H1 (cell line): ENCODE measurements around the gene RGL1. TPM values are rescaled to one million over a fixed set of nuclear protein-coding genes. Genes with fewer than 3 reads are reported as not detected.

Experiments
- CTCF ChIA-PET: fragments of 300-600 bp; sonication (Branson Sonifier 250); formaldehyde crosslinking; loops from one replicate; lab custom pipeline; 2021; ENCODE audit not compliant: partially characterized antibody; lab: Charles Lee
- POLR2A ChIA-PET: fragments of 300-600 bp; sonication (Branson Sonifier 250); formaldehyde crosslinking; loops from one replicate; lab custom pipeline; 2021; ENCODE audit warnings: inconsistent platforms; ENCODE audit not compliant: partially characterized antibody; lab: Charles Lee
- DNase-seq, 2 experiments: peaks; one replicate each; pipeline versions ENCODE4 v3.0.0 to v3.0.0-alpha.2; 2010 to 2022; ENCODE audit warnings: low spot score in 2 of 2, low read depth in 1 of 2, mixed read lengths in 1 of 2
- FAIRE-seq: peaks from 2 replicates; lab custom pipeline; 2011; peaks lifted over from hg19 to GRCh38; lab: Jason Lieb, UNC
- H2AFZ ChIP-seq: 2 replicates; pipeline ENCODE4 v1.8.1; 2012; ENCODE audit warnings: low read length, inconsistent platforms
- H2AK5ac ChIP-seq: 2 replicates; pipeline ENCODE4 v1.6.1; 2013; ENCODE audit warnings: low read depth, low read length
- H2BK120ac ChIP-seq: replicated peaks from 2 replicates; pipeline ENCODE3; 2013; ENCODE audit warnings: low read depth, low read length, inconsistent platforms
- H2BK12ac ChIP-seq: 2 replicates; pipeline ENCODE4 v1.6.1; 2013; ENCODE audit warnings: low read depth, low read length
- H2BK15ac ChIP-seq: 2 replicates; pipeline ENCODE4 v1.6.1; 2013; ENCODE audit warnings: low read length
- H2BK20ac ChIP-seq: 2 replicates; pipeline ENCODE4 v1.6.1; 2013; ENCODE audit warnings: low read length
- H2BK5ac ChIP-seq: 2 replicates; pipeline ENCODE4 v1.6.1; 2013; ENCODE audit warnings: low read depth, low read length
- H3K14ac ChIP-seq: 2 replicates; pipeline ENCODE4 v1.6.1; 2013; ENCODE audit warnings: inconsistent platforms; ENCODE audit not compliant: insufficient read length
- H3K18ac ChIP-seq: 2 replicates; pipeline ENCODE4 v1.6.1; 2013; ENCODE audit warnings: low read length; ENCODE audit errors: extremely low read depth
- H3K23ac ChIP-seq: 2 replicates; pipeline ENCODE4 v1.6.1; 2013; ENCODE audit warnings: inconsistent platforms; ENCODE audit not compliant: insufficient read length
- H3K23me2 ChIP-seq: 2 replicates; pipeline ENCODE4 v1.6.1; 2013; ENCODE audit warnings: low read depth, low read length
- H3K27ac ChIP-seq: 2 replicates; pipeline ENCODE4 v1.6.1; 2011; ENCODE audit warnings: low read depth, low read length, inconsistent platforms
- H3K27me3 ChIP-seq, 4 experiments: replicated peaks in 1 of 4; 1 replicate in 1 of 4; 2 replicates in 3 of 4; pipeline versions ENCODE4 v1.6.1 to v1.8.1; 2011 to 2013; ENCODE audit warnings: low read length in 3 of 4, mild to moderate bottlenecking in 3 of 4, inconsistent platforms in 2 of 4, mixed read lengths in 2 of 4, moderate library complexity in 1 of 4; ENCODE audit not compliant: control insufficient read depth in 3 of 4, insufficient read depth in 3 of 4; ENCODE audit errors: extremely low read depth in 1 of 4
- H3K36me3 ChIP-seq, 4 experiments: 2 replicates each; pipeline versions ENCODE4 v1.6.1 to v1.8.1; 2011 to 2013; ENCODE audit warnings: mild to moderate bottlenecking in 4 of 4, low read length in 3 of 4, moderate library complexity in 2 of 4, control low read depth in 1 of 4, inconsistent platforms in 1 of 4; ENCODE audit not compliant: insufficient read depth in 4 of 4, control insufficient read depth in 2 of 4
- H3K4ac ChIP-seq: replicated peaks from 2 replicates; pipeline ENCODE3; 2013; ENCODE audit warnings: low read length, low read depth, mixed read lengths, inconsistent platforms; ENCODE audit not compliant: insufficient read length
- H3K4me1 ChIP-seq, 4 experiments: replicated peaks in 1 of 4; 1 replicate in 1 of 4; 2 replicates in 3 of 4; pipeline versions ENCODE4 v1.6.1 to v1.8.1; 2011 to 2013; ENCODE audit warnings: low read length in 3 of 4, inconsistent platforms in 2 of 4, mixed read lengths in 1 of 4; ENCODE audit not compliant: insufficient read depth in 4 of 4, control insufficient read depth in 3 of 4
- H3K4me2 ChIP-seq, 2 experiments: 2 replicates each; pipeline versions ENCODE4 v1.6.1 to v1.8.1; 2011 to 2013; ENCODE audit warnings: low read depth in 2 of 2, low read length in 2 of 2, control low read depth in 1 of 2, inconsistent platforms in 1 of 2, mild to moderate bottlenecking in 1 of 2; ENCODE audit not compliant: insufficient read depth in 1 of 2
- H3K4me3 ChIP-seq, 4 experiments: fragments of 200-600, 300-600 bp in 1 of 4; sonication (generic), shearing (Covaris generic), sonication (Bioruptor Twin) in 1 of 4; 2 replicates each; pipeline versions ENCODE4 v1.5.1 to v1.8.1; 2011 to 2016; ENCODE audit warnings: low read length in 4 of 4, low read depth in 3 of 4, control low read depth in 2 of 4, inconsistent platforms in 2 of 4, mild to moderate bottlenecking in 2 of 4, mixed read lengths in 1 of 4, moderate library complexity in 1 of 4; ENCODE audit not compliant: insufficient read depth in 2 of 4; ENCODE audit errors: extremely low read depth in 1 of 4
- H3K56ac ChIP-seq: replicated peaks from 2 replicates; pipeline ENCODE3; 2013; ENCODE audit warnings: low read depth, mild to moderate bottlenecking, mixed read lengths, low read length, inconsistent platforms; ENCODE audit not compliant: insufficient read length
- H3K79me1 ChIP-seq: 2 replicates; pipeline ENCODE4 v1.6.1; 2013; ENCODE audit warnings: low read depth, low read length, control low read depth
- H3K79me2 ChIP-seq, 2 experiments: 2 replicates each; pipeline versions ENCODE4 v1.6.1 to v1.8.1; 2012 to 2013; ENCODE audit warnings: low read length in 2 of 2, mild to moderate bottlenecking in 2 of 2, inconsistent platforms in 1 of 2; ENCODE audit not compliant: insufficient read depth in 2 of 2, control insufficient read depth in 1 of 2
- H3K9ac ChIP-seq, 4 experiments: replicated peaks in 1 of 4; 1 replicate in 1 of 4; 2 replicates in 3 of 4; pipeline versions ENCODE4 v1.6.1 to v1.8.1; 2011 to 2013; ENCODE audit warnings: low read depth in 3 of 4, low read length in 3 of 4, control low read depth in 2 of 4, mild to moderate bottlenecking in 2 of 4, moderate library complexity in 2 of 4, inconsistent platforms in 1 of 4; ENCODE audit errors: extremely low read depth in 1 of 4
- H3K9me3 ChIP-seq, 2 experiments: 2 replicates each; pipeline versions ENCODE4 v1.6.1 to v1.8.1; 2012 to 2013; ENCODE audit warnings: mild to moderate bottlenecking in 2 of 2, moderate library complexity in 2 of 2, control low read depth in 1 of 2, inconsistent platforms in 1 of 2, low read depth in 1 of 2, low read length in 1 of 2, mixed read lengths in 1 of 2; ENCODE audit not compliant: insufficient read depth in 2 of 2
- H4K20me1 ChIP-seq, 2 experiments: replicated peaks in 1 of 2; 2 replicates each; pipeline versions ENCODE3 to v1.8.1; 2011 to 2013; ENCODE audit warnings: inconsistent platforms in 2 of 2, low read length in 2 of 2, mild to moderate bottlenecking in 1 of 2; ENCODE audit not compliant: insufficient read depth in 2 of 2, control insufficient read depth in 1 of 2
- H4K5ac ChIP-seq: 2 replicates; pipeline ENCODE4 v1.6.1; 2013; ENCODE audit warnings: low read length, low read depth, mixed read lengths, inconsistent platforms; ENCODE audit not compliant: insufficient read length
- H4K8ac ChIP-seq: 2 replicates; pipeline ENCODE4 v1.8.0; 2013; ENCODE audit warnings: mild to moderate bottlenecking, moderate library complexity, low read length, inconsistent platforms; ENCODE audit not compliant: insufficient read depth; ENCODE audit errors: extremely low read depth
- H4K91ac ChIP-seq: replicated peaks from 2 replicates; pipeline ENCODE3; 2013; ENCODE audit warnings: low read length, mixed read lengths, inconsistent platforms; ENCODE audit not compliant: insufficient read length
- ATF2 ChIP-seq: IDR thresholded peaks from 2 replicates; pipeline ENCODE4 v1.6.1; 2012; ENCODE audit warnings: low read length, inconsistent platforms
- BACH1 ChIP-seq: IDR thresholded peaks from 2 replicates; pipeline ENCODE4 v1.6.1; 2012; ENCODE audit warnings: low read length, improper control_type of control experiment
- CBX8 ChIP-seq: fragments of 300-800, 300-1000 bp; sonication (generic); IDR thresholded peaks from 2 replicates; pipeline ENCODE4 v1.7.1; 2016; ENCODE audit warnings: low read depth, low read length, borderline replicate concordance
- GABPA ChIP-seq: IDR thresholded peaks from 2 replicates; pipeline ENCODE4 v1.6.1; 2011; ENCODE audit warnings: mild to moderate bottlenecking, low read length, moderate library complexity, borderline replicate concordance; ENCODE audit not compliant: insufficient read depth
- POU5F1 ChIP-seq: IDR thresholded peaks from 2 replicates; pipeline ENCODE4 v1.6.1; 2011; ENCODE audit warnings: low read depth, mild to moderate bottlenecking, low read length, moderate library complexity
- RAD21 ChIP-seq, 2 experiments: IDR thresholded peaks in 1 of 2; conservative IDR thresholded peaks in 1 of 2; 2 replicates each; pipeline ENCODE4 v1.6.1; 2011; ENCODE audit warnings: low read depth in 2 of 2, low read length in 2 of 2, improper control_type of control experiment in 1 of 2, inconsistent platforms in 1 of 2, mild to moderate bottlenecking in 1 of 2, moderate library complexity in 1 of 2
- SIX5 ChIP-seq: IDR thresholded peaks from 2 replicates; pipeline ENCODE4 v1.6.1; 2011; ENCODE audit warnings: mild to moderate bottlenecking, low read depth, low read length
- SP4 ChIP-seq: IDR thresholded peaks from 2 replicates; pipeline ENCODE4 v1.6.1; 2012; ENCODE audit warnings: low read length, inconsistent platforms
- TBP ChIP-seq: IDR thresholded peaks from 2 replicates; pipeline ENCODE4 v1.6.1; 2011; ENCODE audit warnings: low read depth, low read length, improper control_type of control experiment
- TCF12 ChIP-seq: IDR thresholded peaks from 2 replicates; pipeline ENCODE4 v1.6.1; 2011; ENCODE audit warnings: low read depth, mild to moderate bottlenecking, low read length
- WGBS, 2 experiments: shearing (Covaris generic) in 1 of 2; methylation state at CpG; one replicate each; pipeline versions ENCODE4 v1.1.6 to v1.1.7; 2013 to 2015; ENCODE audit warnings: low lambda C conversion rate in 2 of 2, mixed read lengths in 2 of 2, inconsistent platforms in 1 of 2, low coverage in 1 of 2, missing lambda C conversion rate in 1 of 2; ENCODE audit not compliant: insufficient replicate concordance in 2 of 2, insufficient coverage in 1 of 2, insufficient read length in 1 of 2; ENCODE audit errors: extremely low coverage in 1 of 2, missing lambda C conversion rate in 1 of 2; 5-methylcytosine and 5-hydroxymethylcytosine counted together
- polyA plus RNA-seq, 7 experiments: library from polyadenylated mRNA; depleted of rRNA in 3 of 7; stranded (reverse) in 5 of 7; unstranded in 2 of 7; fragments of >200 nt in 5 of 7; fragments of 200-250 nt in 2 of 7; gene quantifications; 1 replicate in 5 of 7; 2 replicates in 1 of 7; 4 replicates in 1 of 7; pipeline versions ENCODE4 v1.2.1 to v1.2.3, GENCODE V29; 2011 to 2013; ENCODE audit warnings: missing spikeins in 2 of 7, mixed read lengths in 2 of 7
- total RNA-seq: library from RNA; stranded (reverse); fragmentation: NEBNext Ultra II Directional; extraction: Animal tissue kit (Norgen Biotek cat#: 25700); gene quantifications from 2 replicates; pipeline ENCODE4 v1.2.1, GENCODE V29; 2021

Gene RGL1
- total and polyA plus RNA-seq, 2 of the 8 experiments (the other 6 are each of a cell fraction or from before 2014, with no cell fraction given) = 0.98 to 2.4 TPM

DNA sequence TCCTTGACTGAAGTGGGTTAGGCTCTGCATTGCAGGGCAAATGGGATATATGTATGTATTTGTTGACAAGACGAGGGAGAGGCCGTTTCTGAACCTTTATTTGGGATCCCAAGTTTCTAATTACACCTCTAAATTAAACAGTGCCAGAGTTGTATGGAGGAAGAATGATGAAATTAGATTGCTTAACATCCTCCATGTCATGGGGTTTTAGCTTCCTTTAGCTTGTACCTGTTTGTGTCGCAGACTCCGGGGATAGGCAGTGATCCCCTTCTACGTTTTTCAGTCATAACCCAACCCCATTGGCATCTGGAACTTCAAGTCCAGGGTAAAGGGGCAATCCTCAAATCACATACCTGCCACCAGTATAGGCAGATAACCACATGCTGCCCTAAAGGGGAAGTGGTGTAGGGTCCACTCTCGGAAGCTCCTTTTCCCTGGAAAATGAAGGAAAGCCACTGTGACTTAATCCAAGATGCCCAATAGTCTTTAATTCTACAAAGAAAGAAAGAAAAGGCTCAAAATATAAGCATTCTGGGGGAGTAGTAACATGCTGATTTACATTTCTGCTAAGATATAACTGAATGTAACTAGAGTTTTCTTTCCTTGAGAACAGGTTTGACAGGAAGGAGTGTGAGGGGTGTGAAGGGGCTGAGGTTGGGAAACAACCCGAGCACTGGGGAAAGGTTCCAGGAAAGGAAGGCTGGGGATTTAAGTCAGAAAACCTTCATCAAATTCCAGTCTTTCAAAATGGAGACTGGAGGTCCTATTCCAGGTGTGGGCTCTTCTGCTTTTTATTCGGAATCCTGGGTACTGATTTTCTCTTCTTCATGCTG, 77.6 kb downstream of the RGL1 start:
- Histone ChIP-seq H4K5ac (no peak overlapping the region), H3K4me1 (peaks cover 2 to 5% (median 2%) of the 10 kb centered on the region in 4 experiments; a peak in 5 of 7 replicates), H3K4ac (no peak overlapping the region), H3K14ac (no peak overlapping the region), H3K18ac (peak overlapping the region; percentile 2; the same call in 1 of the 2 replicates), H3K9me3 (no peaks in the 10 kb centered on the region), H2AFZ (0 out of 2 replicates have a peak overlapping the region, but pooled peaks have one; percentile 1), H3K4me2 (no peak overlapping the region), H4K8ac (no peak overlapping the region), H3K23me2 (no peaks in the 10 kb centered on the region), H3K27ac (no peak overlapping the region), H2AK5ac (peak overlapping the region; percentile 77; the same call in 1 of the 2 replicates), H2BK15ac (no peak overlapping the region), H3K36me3 (no peaks in the 10 kb centered on the region), H2BK5ac (no peak overlapping the region), H3K56ac (no peak overlapping the region), H2BK120ac (no peak overlapping the region), H3K79me2 (no peaks in the 10 kb centered on the region), H3K79me1 (no peaks in the 10 kb centered on the region), H3K9ac (no peak overlapping the region; a peak in 1 of 7 replicates), H4K91ac (no peak overlapping the region), H3K23ac (no peak overlapping the region), H3K27me3 (no peaks in the 10 kb centered on the region), H4K20me1 (no peaks in the 10 kb centered on the region), H2BK20ac (peak overlapping the region; percentile 6; the same call in 1 of the 2 replicates), H3K4me3 (no peak overlapping the region), H2BK12ac (0 out of 2 replicates have a peak overlapping the region, but pooled peaks have one; percentile 42)
- no peak for FAIRE-seq
- CTCF ChIA-PET = interaction anchor here (0.8 to 3.8 kb wide), 5 partner anchors 11 to 227 kb away, joined by 3 to 13 read pairs (median 3); no protein-coding TSS in a partner anchor
- WGBS, 2 experiments = 78% methylated on average over 8 of the region's 8 CpGs; no CpG with 5 or more reads in 1 of the 2 experiments
- POLR2A ChIA-PET = interaction anchor here (0.9 kb wide), 1 partner anchor 143 kb away, joined by 3 read pairs; no protein-coding TSS in a partner anchor
- no peak for DNase-seq
- TF ChIP-seq GABPA (no peak), TBP (no peak), BACH1 (no peak), ATF2 (no peak), SP4 (no peak), TCF12 (no peak), RAD21 (IDR thresholded peaks at IDR 0.05 in 1 of 2, conservative IDR thresholded peaks at IDR 0.05 in 1 of 2; ENCODE audit: low read depth in 2 of 2, low read length in 2 of 2) (no peak), CBX8 (no peak), SIX5 (no peak), POU5F1 (no peak)
